ENCODE data around the gene DBP.

DNA sequence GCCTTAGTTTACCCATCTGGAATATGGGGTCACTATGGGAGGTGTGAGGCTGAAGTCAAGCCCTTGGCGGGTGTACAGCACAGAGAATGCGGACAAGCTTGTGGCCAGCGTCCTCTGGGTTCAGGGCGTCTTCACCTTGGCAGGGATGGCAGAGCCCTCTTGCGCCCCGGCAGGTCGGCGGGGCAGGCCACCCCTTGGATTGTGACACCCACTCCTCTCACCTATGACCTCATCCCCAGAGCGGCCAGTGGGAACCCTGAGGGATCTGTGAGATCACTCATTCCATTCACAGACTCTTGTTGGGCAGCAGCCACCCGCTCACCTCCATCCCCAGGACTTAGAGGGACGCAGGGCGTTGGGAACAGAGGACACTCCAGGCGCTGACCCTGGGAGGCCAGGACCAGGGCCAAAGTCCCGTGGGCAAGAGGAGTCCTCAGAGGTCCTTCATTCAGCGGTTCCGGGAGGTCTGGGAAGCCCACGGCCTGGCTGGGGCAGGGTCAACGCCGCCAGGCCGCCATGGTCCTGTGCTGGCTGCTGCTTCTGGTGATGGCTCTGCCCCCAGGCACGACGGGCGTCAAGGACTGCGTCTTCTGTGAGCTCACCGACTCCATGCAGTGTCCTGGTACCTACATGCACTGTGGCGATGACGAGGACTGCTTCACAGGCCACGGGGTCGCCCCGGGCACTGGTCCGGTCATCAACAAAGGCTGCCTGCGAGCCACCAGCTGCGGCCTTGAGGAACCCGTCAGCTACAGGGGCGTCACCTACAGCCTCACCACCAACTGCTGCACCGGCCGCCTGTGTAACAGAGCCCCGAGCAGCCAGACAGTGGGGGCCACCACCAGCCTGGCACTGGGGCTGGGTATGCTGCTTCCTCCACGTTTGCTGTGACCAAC lies 30.5 kb downstream of the DBP start, which contains the start of gene SPACA4:
- TF ChIP-seq, protein P1, sequence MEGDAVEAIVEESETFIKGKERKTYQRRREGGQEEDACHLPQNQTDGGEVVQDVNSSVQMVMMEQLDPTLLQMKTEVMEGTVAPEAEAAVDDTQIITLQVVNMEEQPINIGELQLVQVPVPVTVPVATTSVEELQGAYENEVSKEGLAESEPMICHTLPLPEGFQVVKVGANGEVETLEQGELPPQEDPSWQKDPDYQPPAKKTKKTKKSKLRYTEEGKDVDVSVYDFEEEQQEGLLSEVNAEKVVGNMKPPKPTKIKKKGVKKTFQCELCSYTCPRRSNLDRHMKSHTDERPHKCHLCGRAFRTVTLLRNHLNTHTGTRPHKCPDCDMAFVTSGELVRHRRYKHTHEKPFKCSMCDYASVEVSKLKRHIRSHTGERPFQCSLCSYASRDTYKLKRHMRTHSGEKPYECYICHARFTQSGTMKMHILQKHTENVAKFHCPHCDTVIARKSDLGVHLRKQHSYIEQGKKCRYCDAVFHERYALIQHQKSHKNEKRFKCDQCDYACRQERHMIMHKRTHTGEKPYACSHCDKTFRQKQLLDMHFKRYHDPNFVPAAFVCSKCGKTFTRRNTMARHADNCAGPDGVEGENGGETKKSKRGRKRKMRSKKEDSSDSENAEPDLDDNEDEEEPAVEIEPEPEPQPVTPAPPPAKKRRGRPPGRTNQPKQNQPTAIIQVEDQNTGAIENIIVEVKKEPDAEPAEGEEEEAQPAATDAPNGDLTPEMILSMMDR (IDR thresholded peaks at IDR 0.05): no peak
- TF ChIP-seq POLR2A (IDR thresholded peaks at IDR 0.05) (no peak), POLR2AphosphoS5 (IDR thresholded peaks at IDR 0.05) (no peak)

Measured in prostate gland (tissue), 2 donors.